Measurements from ENCODE around the gene GGT1.
"Not testable (repeated sequence)": the region's sequence is repeated elsewhere in the genome, so short reads cannot be mapped to it uniquely, and the experiment has no call there.

Gene GGT1

GRCh38 chr22:24631430-24632122, 28.6 kb downstream of the GGT1 start:
- intact Hi-C loops (cut with DNase I): not testable (repeated sequence)
- DNase-seq: peak in 1 of 10 donors; percentile 55

- peak in 1 of 10 donors; percentile 49 for DNase-seq
- intact Hi-C loops (cut with DNase I): not testable (repeated sequence)
Observed at GRCh38 chr22:24632642-24633041, 29.6 kb downstream of the GGT1 start.

DNA sequence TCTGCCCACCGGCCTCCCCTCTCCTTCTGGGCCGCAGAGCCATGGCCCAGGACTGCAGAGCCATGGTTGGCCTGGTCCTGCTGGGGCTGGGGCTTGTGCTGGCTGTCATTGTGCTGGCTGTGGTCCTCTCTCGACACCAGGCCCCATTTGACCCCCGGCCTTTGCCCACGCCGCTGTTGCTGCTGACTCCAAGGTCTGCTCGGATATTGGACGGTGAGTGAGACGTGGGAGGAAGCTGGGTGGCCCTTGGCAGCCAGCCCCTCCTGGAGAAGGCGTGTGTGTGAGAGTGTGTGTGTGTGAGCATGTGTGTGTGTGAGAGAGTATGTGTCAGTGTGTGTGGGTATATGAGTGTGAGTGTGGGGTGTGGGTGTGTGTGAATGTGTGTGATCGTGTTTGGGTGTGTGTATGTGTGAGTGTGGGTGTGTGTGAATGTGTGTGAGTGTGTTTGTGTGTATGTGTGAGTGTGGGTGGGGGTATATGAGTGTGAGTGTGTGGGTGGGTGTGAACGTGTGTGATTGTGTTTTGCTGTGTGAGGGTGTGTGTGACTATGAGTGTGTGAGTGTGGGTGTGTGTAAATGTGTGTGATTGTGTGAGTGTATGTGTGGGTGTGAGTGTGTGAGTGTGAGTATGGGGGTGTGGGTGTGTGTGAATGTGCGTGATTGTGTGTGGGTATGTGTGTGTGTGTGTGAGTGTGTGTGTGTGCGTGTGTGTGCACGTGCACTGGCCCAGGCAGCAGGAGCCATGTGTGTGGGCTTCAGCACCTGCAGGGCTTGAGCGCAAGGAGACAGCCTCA, 30.4 kb downstream of the GGT1 start:
- peak in 1 of 10 donors; percentile 32 for DNase-seq
- intact Hi-C loops (cut with DNase I): not testable (repeated sequence)

DNA sequence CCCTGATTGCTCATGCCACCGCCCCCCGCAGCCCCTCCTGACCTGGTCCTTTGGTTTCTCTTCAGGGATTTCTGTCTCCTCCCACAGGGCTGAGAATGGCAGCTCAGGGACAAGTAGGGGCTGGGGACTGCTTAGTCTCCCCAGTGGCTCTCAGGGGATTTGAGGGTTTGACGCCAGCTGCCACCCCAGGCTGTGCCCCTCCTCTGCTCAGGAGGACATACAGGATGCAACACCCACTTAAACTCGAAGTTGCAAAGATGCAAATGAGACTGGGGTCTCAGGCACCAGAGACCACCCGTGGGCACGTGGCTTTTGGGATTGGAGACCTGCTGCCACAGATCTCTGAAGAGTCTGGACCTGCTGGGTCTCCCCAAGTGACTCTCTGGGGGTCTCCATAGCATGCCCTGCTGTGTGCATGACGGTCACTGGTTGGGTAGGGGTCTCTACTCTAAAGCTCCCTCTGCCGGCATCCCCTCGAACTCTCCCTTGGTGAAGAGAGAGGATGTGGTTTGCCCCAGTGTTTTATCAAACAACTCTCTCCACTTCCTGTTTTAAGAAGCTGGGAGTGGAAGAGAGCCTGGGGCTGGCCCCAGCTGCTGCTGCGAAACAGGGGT, 31.9 kb downstream of the GGT1 start:
- intact Hi-C loops (cut with DNase I): not testable (repeated sequence)
- peak in 1 of 10 donors; percentile 36 for DNase-seq

DNA sequence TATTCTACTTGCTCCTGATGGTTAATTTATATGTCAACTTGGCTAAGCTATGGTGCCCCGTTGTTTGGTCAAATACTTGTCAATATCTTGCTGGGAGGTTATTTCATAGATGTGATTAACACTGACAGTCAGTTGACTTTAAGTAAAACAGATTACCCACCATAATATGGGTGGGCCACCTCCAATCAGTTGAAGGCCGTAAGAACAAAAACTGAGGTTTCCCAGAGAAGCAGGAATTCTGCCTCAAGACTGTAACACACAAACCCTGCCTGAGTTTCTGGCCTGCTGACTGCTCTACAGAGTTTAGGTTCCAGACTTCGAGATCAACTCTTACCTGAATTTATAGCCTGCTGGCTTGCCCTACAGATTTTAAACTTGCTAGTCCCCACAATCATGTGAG, 33.5 kb downstream of the GGT1 start:
- intact Hi-C loops (cut with DNase I); DNase-seq: not testable (repeated sequence)

GRCh38 chr22:24642307-24642706, 39.3 kb downstream of the GGT1 start:
- peak in 1 of 10 donors; percentile 56 for DNase-seq
- intact Hi-C loops (cut with DNase I): not testable (repeated sequence)

- intact Hi-C loops (cut with DNase I): not testable (repeated sequence)
- DNase-seq: peak in 1 of 10 donors; percentile 63
Observed at GRCh38 chr22:24644409-24644808, 41.4 kb downstream of the GGT1 start.

DNA sequence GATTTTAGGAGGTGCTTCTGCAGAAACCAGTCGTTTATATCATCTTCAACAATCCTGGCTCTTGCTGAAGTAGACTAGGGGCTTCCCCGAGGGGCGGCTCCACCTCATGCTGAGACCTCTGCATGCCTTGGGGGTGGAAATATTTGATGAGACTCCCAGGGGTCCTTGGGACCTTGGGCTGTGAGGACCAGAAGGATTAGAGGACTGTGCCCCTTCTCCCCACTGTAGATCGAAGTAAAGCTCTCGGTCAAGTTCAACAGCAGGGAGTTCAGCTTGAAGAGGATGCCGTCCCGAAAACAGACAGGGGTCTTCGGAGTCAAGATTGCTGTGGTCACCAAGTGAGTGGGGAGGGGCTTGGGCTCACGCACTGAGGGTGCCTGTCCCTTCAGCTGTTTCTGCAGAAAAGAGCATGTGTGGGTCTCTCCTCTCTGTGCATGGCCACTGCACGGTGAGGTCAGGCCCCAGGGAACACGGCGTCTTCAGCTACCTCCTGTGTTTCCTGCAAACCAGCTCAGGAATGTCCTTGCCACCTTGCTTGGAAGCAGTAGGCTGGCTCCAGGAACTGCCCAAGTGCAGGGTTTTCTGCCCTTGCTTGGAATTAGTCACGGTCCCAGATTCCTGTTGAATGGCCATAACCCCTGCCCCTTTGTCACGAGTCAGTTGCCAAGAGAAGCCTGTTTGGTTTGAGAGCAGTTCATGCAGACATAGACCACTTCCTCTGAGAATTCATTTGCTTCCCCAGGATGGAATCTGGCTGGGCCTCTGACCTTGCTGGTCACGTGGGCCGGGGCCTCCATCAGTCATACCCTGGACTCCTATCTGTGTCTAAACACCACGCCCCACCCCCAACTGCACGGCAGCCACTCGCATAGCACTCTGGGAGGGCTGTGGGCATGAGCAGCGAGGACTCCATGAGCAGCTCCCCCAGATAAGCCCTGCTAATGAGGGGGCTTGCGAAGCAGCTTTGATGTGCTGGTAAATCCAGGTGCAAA, 42.7 kb downstream of the GGT1 start:
- intact Hi-C loops (cut with DNase I): not testable (repeated sequence)
- DNase-seq: peak in 1 of 10 donors; percentile 20

GRCh38 chr22:24646756-24647155, 43.8 kb downstream of the GGT1 start:
- intact Hi-C loops (cut with DNase I): not testable (repeated sequence)
- peak in 1 of 10 donors; percentile 51 for DNase-seq

- intact Hi-C loops (cut with DNase I): not testable (repeated sequence)
Observed at GRCh38 chr22:24649371-24649770, 46.4 kb downstream of the GGT1 start.

GRCh38 chr22:24650884-24651283, 47.9 kb downstream of the GGT1 start:
- intact Hi-C loops (cut with DNase I): not testable (repeated sequence)
- DNase-seq: peak in 9 of 10 donors; percentile 16 to 93 (median 55)

More at GRCh38 chr22:24649371-24649770, 46.4 kb downstream of the GGT1 start:
- DNase-seq: peak in 1 of 10 donors; percentile 12

GRCh38 chr22:24665395-24665794, 62.4 kb downstream of the GGT1 start:
- intact Hi-C loops (cut with DNase I); DNase-seq: not testable (repeated sequence)

DNA sequence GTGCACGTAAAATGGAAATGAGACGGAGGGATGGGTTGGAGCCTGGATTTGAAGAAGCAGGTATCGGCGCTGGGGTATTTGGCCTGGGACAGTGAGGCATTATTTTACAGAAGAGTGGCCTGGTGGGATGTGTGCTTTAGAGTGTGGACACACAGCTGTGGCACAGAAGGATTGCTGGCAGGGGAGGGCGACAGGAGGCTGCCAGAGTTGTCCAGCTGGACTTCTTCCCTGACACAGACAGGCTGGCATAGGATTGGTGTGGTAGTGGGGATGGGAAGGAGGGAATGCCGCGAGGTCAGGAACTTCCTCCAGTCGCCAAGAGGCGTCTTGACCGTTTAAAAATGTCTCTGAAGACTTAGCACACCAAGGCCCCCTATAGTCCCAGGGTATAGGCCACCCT, 64.9 kb downstream of the GGT1 start:
- intact Hi-C loops (cut with DNase I); DNase-seq: not testable (repeated sequence)

GRCh38 chr22:24672532-24672931, 69.5 kb downstream of the GGT1 start:
- intact Hi-C loops (cut with DNase I); DNase-seq: not testable (repeated sequence)
